Mononuclear cell (primary cell): ENCODE measurements around the gene NBEAL1. TPM values are rescaled to one million over a fixed set of nuclear protein-coding genes. Genes with fewer than 3 reads are reported as not detected.
"Not testable (repeated sequence)": the region's sequence is repeated elsewhere in the genome, so short reads cannot be mapped to it uniquely, and the experiment has no call there.

Experiments used
- H3K27me3 ChIP-seq: 2 replicates; pipeline ENCODE4 v1.6.0; 2011; ENCODE audit warnings: low read length, control low read depth; ENCODE audit not compliant: insufficient read depth
- H3K4me1 ChIP-seq: 2 replicates; pipeline ENCODE4 v1.5.1; 2011; ENCODE audit warnings: mild to moderate bottlenecking, low read length, control low read depth; ENCODE audit not compliant: insufficient read depth
- H3K4me3 ChIP-seq: 2 replicates; pipeline ENCODE4 v1.5.1; 2011; ENCODE audit warnings: mild to moderate bottlenecking, low read length, moderate library complexity
- H3K9me3 ChIP-seq: 2 replicates; pipeline ENCODE4 v1.5.1; 2011; ENCODE audit warnings: low read depth, mild to moderate bottlenecking, control low read depth, low read length
- total RNA-seq: library from RNA; depleted of rRNA; stranded (reverse); fragments of >200 nt; gene quantifications from one replicate; pipeline ENCODE4 v1.2.3, GENCODE V29; 2012

The NBEAL1 gene
- total RNA-seq, 1 donor = 8.4 TPM

- H3K4me3 ChIP-seq = not testable (repeated sequence)
These were observed 51.9 kb downstream of the NBEAL1 start for GRCh38 chr2:203066519-203067091.

GRCh38 chr2:203070701-203071100 is 56.0 kb downstream of the NBEAL1 start:
- Histone ChIP-seq H3K4me3 (no peak overlapping the region), H3K9me3 (peaks cover 4% of the 10 kb centered on the region), H3K27me3 (no peaks in the 10 kb centered on the region), H3K4me1 (no peaks in the 10 kb centered on the region)

More at GRCh38 chr2:203066519-203067091, 51.9 kb downstream of the NBEAL1 start:
- not testable (repeated sequence) for H3K27me3 ChIP-seq, H3K9me3 ChIP-seq, H3K4me1 ChIP-seq

- no peaks in the 10 kb centered on the region for H3K4me1 ChIP-seq
- H3K4me3 ChIP-seq = no peak overlapping the region
- no peaks in the 10 kb centered on the region for H3K27me3 ChIP-seq
- H3K9me3 ChIP-seq = peaks cover 4% of the 10 kb centered on the region
These were observed 56.5 kb downstream of the NBEAL1 start for GRCh38 chr2:203071148-203071547.

GRCh38 chr2:203072371-203072770 is 57.7 kb downstream of the NBEAL1 start:
- Histone ChIP-seq H3K4me3 (no peak overlapping the region), H3K4me1 (no peaks in the 10 kb centered on the region)

GRCh38 chr2:203077451-203077850 is 62.8 kb downstream of the NBEAL1 start:
- H3K9me3 ChIP-seq = peaks cover 4% of the 10 kb centered on the region
- H3K27me3 ChIP-seq = no peaks in the 10 kb centered on the region
- H3K4me1 ChIP-seq = no peaks in the 10 kb centered on the region
- no peak overlapping the region for H3K4me3 ChIP-seq

More at GRCh38 chr2:203072371-203072770, 57.7 kb downstream of the NBEAL1 start:
- H3K27me3 ChIP-seq = no peaks in the 10 kb centered on the region
- peaks cover 4% of the 10 kb centered on the region for H3K9me3 ChIP-seq

- H3K27me3 ChIP-seq = no peaks in the 10 kb centered on the region
- H3K9me3 ChIP-seq = no peaks in the 10 kb centered on the region
- H3K4me1 ChIP-seq = no peaks in the 10 kb centered on the region
- no peak overlapping the region for H3K4me3 ChIP-seq
These were observed 65.9 kb downstream of the NBEAL1 start for GRCh38 chr2:203080447-203081045.

GRCh38 chr2:203083328-203083727 is 68.7 kb downstream of the NBEAL1 start:
- Histone ChIP-seq H3K27me3 (no peaks in the 10 kb centered on the region), H3K4me3 (no peak overlapping the region), H3K9me3 (no peaks in the 10 kb centered on the region), H3K4me1 (no peaks in the 10 kb centered on the region)

GRCh38 chr2:203086381-203086780 is 71.7 kb downstream of the NBEAL1 start:
- not testable (repeated sequence) for H3K27me3 ChIP-seq, H3K9me3 ChIP-seq, H3K4me3 ChIP-seq, H3K4me1 ChIP-seq

GRCh38 chr2:203090721-203091120 is 76.0 kb downstream of the NBEAL1 start:
- not testable (repeated sequence) for H3K4me1 ChIP-seq, H3K4me3 ChIP-seq, H3K9me3 ChIP-seq, H3K27me3 ChIP-seq

- H3K9me3 ChIP-seq = no peaks in the 10 kb centered on the region
- H3K4me1 ChIP-seq = no peaks in the 10 kb centered on the region
- no peak overlapping the region for H3K4me3 ChIP-seq
- H3K27me3 ChIP-seq = no peaks in the 10 kb centered on the region
These were observed 83.1 kb downstream of the NBEAL1 start for GRCh38 chr2:203097735-203098134.

- H3K4me3 ChIP-seq, H3K27me3 ChIP-seq, H3K4me1 ChIP-seq: not testable (repeated sequence)
- H3K9me3 ChIP-seq = peaks cover 14% of the 10 kb centered on the region
These were observed 87.7 kb downstream of the NBEAL1 start for GRCh38 chr2:203102357-203102756.

GRCh38 chr2:203104273-203104672 is 89.6 kb downstream of the NBEAL1 start:
- H3K4me3 ChIP-seq = no peak overlapping the region
- H3K4me1 ChIP-seq = no peaks in the 10 kb centered on the region
- H3K9me3 ChIP-seq = peaks cover 14% of the 10 kb centered on the region
- no peaks in the 10 kb centered on the region for H3K27me3 ChIP-seq

- Histone ChIP-seq H3K4me1 (no peaks in the 10 kb centered on the region), H3K27me3 (no peaks in the 10 kb centered on the region), H3K4me3 (no peak overlapping the region), H3K9me3 (peaks cover 14% of the 10 kb centered on the region)
These were observed 91.3 kb downstream of the NBEAL1 start for GRCh38 chr2:203105996-203106395.

GRCh38 chr2:203110496-203110895 is 95.8 kb downstream of the NBEAL1 start:
- not testable (repeated sequence) for H3K4me1 ChIP-seq, H3K9me3 ChIP-seq, H3K27me3 ChIP-seq, H3K4me3 ChIP-seq

- Histone ChIP-seq H3K27me3 (no peaks in the 10 kb centered on the region), H3K4me1 (no peaks in the 10 kb centered on the region), H3K9me3 (no peaks in the 10 kb centered on the region), H3K4me3 (no peak overlapping the region)
These were observed 97.7 kb downstream of the NBEAL1 start for GRCh38 chr2:203112342-203112741.

GRCh38 chr2:203115201-203115700 is 100.6 kb downstream of the NBEAL1 start:
- not testable (repeated sequence) for H3K4me1 ChIP-seq, H3K9me3 ChIP-seq, H3K27me3 ChIP-seq, H3K4me3 ChIP-seq
